Peyer's patch (tissue), 4 donors: ENCODE results near the gene TLL2. TPM values are rescaled to one million over a fixed set of nuclear protein-coding genes. Genes with fewer than 3 reads are reported as not detected.
A peak's percentile ranks its signal among the peaks of the same experiment; 100 is the strongest.

Experiments used
- DNase-seq, 3 donors: peaks; one replicate each; pipeline ENCODE4 v3.0.0-alpha.2; 2017 to 2019
- H3K27ac ChIP-seq, 4 donors: fragments of 200-600 bp; sonication (generic); one replicate each; pipeline ENCODE4 v1.5.1; 2016 to 2019
- H3K27me3 ChIP-seq, 2 donors: fragments of 200-600 bp; sonication (generic); one replicate each; pipeline ENCODE4 v1.5.1; 2019
- H3K36me3 ChIP-seq, 3 donors: fragments of 200-600 bp; sonication (generic); one replicate each; pipeline ENCODE4 v1.5.1; 2016 to 2019
- H3K4me1 ChIP-seq, 4 donors: fragments of 200-600 bp; sonication (generic); one replicate each; pipeline ENCODE4 v1.5.1; 2016 to 2019
- H3K4me3 ChIP-seq, 4 donors: fragments of 200-600 bp; sonication (generic); 1 replicate in 3 of 4; 2 replicates in 1 of 4; pipeline ENCODE4 v1.5.1; 2016 to 2019; ENCODE audit warnings: mild to moderate bottlenecking in 1 of 4
- H3K9me3 ChIP-seq, 4 donors: fragments of 200-600 bp; sonication (generic); one replicate each; pipeline ENCODE4 v1.5.1; 2016 to 2019; ENCODE audit warnings: mild to moderate bottlenecking in 1 of 4
- POLR2A ChIP-seq, 2 donors: fragments of 450-650 bp; IDR thresholded peaks; one replicate each; pipeline ENCODE4 v1.5.1; 2017; ENCODE audit warnings: antibody characterized with exemption in 2 of 2, mild to moderate bottlenecking in 2 of 2, moderate library complexity in 2 of 2
- total RNA-seq, 4 donors: library from RNA; depleted of rRNA; stranded (reverse); fragments of >200 nt; gene quantifications; one replicate each; pipeline ENCODE4 v1.1.0, GENCODE V29; 2016
- TF ChIP-seq, protein P1 (sequence below), 6 experiments: fragments of 450-650 bp in 4 of 6; fragments of 200-600 bp in 2 of 6; sonication (generic) in 1 of 6; IDR thresholded peaks; one replicate each; pipeline ENCODE4 v1.5.1; 2017 to 2019; ENCODE audit warnings: antibody characterized with exemption in 6 of 6, mild to moderate bottlenecking in 3 of 6, moderate library complexity in 1 of 6

The TLL2 gene
- total RNA-seq, 4 donors from 2014 or later: 0.27 to 0.83 (median 0.38) TPM; not detected in 1

DNA sequence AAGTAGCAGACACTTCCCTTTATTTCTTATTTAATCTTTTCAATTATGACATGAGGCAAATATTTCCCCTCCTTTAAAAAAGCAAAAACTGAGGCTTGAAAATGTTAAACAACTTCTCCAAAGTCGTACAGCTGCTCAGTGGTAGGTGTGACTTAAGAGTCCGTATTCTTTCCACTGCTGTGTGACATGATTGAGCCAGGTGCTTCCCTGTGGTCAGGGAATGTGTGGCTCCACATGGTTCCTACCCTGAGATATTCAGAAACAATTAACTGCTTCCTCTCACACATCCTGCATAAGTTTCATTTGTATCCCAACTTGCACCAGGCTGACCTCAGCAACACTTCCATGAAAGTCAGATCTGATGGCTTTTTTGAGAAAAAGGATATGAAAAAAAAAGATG lies 168.5 kb downstream of the TLL2 start:
- no peak overlapping the region for H3K27ac ChIP-seq
- H3K9me3 ChIP-seq: peaks cover 0 to 5% (median 0%) of the 10 kb centered on the region in 4 donors
- no peak for TF ChIP-seq POLR2A (IDR thresholded peaks at IDR 0.05)
- TF ChIP-seq, protein P1, sequence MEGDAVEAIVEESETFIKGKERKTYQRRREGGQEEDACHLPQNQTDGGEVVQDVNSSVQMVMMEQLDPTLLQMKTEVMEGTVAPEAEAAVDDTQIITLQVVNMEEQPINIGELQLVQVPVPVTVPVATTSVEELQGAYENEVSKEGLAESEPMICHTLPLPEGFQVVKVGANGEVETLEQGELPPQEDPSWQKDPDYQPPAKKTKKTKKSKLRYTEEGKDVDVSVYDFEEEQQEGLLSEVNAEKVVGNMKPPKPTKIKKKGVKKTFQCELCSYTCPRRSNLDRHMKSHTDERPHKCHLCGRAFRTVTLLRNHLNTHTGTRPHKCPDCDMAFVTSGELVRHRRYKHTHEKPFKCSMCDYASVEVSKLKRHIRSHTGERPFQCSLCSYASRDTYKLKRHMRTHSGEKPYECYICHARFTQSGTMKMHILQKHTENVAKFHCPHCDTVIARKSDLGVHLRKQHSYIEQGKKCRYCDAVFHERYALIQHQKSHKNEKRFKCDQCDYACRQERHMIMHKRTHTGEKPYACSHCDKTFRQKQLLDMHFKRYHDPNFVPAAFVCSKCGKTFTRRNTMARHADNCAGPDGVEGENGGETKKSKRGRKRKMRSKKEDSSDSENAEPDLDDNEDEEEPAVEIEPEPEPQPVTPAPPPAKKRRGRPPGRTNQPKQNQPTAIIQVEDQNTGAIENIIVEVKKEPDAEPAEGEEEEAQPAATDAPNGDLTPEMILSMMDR (IDR thresholded peaks at IDR 0.05): no peak
- DNase-seq: no peak
- H3K27me3 ChIP-seq: no peaks in the 10 kb centered on the region
- H3K4me1 ChIP-seq: no peaks in the 10 kb centered on the region
- no peaks in the 10 kb centered on the region for H3K36me3 ChIP-seq
- no peak overlapping the region for H3K4me3 ChIP-seq

DNA sequence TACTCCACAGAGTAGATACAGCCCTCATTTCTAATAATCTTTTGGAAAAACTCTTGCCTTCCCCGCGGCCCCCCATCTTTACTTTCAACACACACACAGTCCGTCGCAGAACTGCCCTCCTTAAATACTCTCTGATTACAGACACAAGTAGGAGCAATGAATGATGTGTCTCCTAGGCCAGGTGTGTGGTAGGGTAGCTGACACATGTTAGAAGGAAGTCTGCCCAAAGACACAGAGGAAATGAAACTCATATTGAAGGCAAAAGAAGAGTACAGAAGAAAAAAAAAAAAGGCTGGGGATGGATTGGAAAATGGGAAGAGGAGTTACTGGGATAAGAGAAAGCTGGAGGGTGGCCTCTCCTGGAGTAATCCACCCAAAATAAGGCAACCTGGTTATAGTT lies 169.5 kb downstream of the TLL2 start:
- no peaks in the 10 kb centered on the region for H3K4me1 ChIP-seq
- no peak overlapping the region for H3K27ac ChIP-seq
- H3K9me3 ChIP-seq: peaks cover 0 to 5% (median 0%) of the 10 kb centered on the region in 4 donors
- no peaks in the 10 kb centered on the region for H3K27me3 ChIP-seq
- no peak overlapping the region for H3K4me3 ChIP-seq
- no peak for DNase-seq
- no peaks in the 10 kb centered on the region for H3K36me3 ChIP-seq
- no peak for TF ChIP-seq POLR2A (IDR thresholded peaks at IDR 0.05)
- TF ChIP-seq, protein P1 (IDR thresholded peaks at IDR 0.05): no peak

DNA sequence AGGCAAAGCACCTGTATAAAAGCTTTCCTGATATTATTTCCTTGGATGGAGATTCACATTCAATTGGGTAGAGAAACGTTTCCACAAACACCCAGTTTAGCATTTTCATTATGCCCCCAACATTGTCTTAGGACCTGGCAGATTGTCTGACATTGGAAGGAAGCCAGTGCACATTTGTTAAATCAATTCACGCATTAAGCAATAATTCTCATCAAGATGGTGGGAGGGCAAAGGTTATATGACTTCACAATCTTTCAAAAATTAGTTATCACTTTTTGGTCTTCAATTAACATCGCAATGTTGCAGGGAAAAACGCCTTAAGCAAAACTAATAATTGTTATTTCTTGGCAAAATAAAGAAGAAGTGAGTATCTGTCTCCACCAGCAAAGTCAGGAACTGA lies 171.3 kb downstream of the TLL2 start:
- TF ChIP-seq, protein P1 (IDR thresholded peaks at IDR 0.05): no peak
- TF ChIP-seq POLR2A (IDR thresholded peaks at IDR 0.05): no peak
- H3K27me3 ChIP-seq: no peaks in the 10 kb centered on the region
- no peaks in the 10 kb centered on the region for H3K36me3 ChIP-seq
- DNase-seq: no peak
- H3K4me3 ChIP-seq: no peak overlapping the region
- no peak overlapping the region for H3K27ac ChIP-seq
- H3K9me3 ChIP-seq: peaks cover 0 to 5% (median 0%) of the 10 kb centered on the region in 4 donors
- no peaks in the 10 kb centered on the region for H3K4me1 ChIP-seq

DNA sequence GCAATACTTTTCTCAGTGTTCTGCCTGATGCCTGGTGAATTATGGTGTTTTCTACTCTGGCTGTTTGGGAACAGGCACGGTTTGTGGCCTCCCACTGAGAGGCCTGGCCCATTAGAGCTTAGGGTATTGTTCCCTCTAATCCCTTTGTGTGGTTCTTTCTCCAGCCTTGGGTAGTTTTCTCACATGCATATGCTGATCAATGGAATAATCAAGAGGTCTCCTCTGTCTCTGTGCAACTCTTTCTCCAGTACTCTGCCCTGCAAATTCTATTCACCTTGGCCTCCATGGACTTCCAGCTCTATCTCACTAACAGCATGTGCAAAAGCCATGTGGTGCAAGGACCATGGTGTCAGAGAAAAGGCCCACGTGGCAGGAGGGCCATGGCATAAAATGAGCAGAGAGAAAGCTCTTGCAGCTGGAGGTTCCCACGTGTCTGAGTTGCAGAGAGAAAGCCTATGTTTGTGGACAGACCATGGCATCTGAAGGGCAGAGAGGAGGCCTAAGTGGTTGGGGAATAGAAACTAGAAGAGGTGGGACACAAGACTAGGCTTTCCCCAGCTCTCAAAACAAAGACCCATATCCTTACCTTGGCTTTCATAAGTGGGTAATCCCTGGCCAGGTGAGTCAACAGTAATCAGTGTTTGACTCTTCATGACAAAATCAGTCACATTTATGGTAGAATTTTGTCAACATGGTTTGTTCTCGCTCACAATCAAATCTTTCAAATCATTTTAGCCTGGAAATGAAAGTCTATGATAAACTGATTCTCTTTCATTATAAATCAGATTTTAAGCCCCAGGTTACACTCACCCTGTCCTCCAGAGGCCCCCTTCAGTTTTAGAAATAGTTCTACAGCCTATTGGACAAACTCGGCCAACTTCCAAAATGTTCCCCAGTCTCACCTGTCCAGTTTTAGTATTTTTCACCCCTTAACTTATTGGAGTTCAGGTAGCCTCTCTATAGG lies 172.2 kb downstream of the TLL2 start:
- no peaks in the 10 kb centered on the region for H3K27me3 ChIP-seq
- TF ChIP-seq POLR2A (IDR thresholded peaks at IDR 0.05): no peak
- TF ChIP-seq, protein P1 (IDR thresholded peaks at IDR 0.05): no peak
- no peaks in the 10 kb centered on the region for H3K4me1 ChIP-seq
- no peaks in the 10 kb centered on the region for H3K36me3 ChIP-seq
- H3K9me3 ChIP-seq: peaks cover 0 to 5% (median 0%) of the 10 kb centered on the region in 4 donors
- H3K4me3 ChIP-seq: no peak overlapping the region
- DNase-seq: no peak
- H3K27ac ChIP-seq: no peak overlapping the region

DNA sequence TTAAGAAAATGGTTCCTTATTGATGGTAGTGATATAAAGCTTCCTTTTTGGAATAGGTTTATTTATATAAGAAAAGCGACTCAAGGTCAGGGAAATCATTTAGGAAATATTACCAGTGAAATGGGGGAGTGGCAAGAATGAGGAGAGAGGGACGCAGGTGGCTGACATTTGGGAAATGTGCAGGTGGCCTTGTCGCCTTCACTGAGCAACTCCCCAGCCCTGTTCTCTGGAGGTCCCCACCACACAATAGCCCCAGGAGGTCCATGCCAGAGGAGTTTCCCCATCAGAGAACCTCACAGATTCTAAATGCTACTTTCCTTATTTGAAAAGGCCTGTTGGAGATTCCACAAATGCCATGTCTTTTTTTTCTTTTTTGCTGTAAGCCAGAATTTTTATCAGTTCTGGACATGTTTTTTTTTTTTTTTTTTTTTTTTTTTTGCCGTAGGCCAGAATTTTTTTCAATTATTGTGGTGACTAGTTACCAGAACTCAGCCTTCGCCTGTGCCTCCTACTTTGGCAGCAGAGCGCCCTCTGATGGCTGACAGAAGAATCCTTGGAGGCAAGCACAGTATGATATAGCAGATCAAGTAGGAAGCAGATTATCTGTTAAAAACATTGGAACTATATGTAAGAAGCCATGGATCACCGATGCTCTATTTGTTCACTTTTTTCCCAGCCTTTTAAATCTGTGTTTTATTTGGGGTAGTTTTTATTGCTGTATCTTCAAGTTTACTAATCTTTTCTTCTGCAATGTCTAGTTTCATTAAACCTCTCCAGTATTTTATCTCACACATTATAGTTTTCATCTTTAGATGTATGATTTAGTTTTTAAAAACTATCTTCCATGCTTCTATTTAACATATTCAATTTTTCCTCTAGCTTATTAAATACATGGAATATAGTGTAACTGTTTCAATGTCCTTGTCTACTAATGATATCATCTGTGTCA lies 173.5 kb downstream of the TLL2 start:
- DNase-seq: peak in 2 of 3 donors; percentile 54 to 76
- H3K4me1 ChIP-seq: no peaks in the 10 kb centered on the region
- no peak overlapping the region for H3K27ac ChIP-seq
- no peaks in the 10 kb centered on the region for H3K36me3 ChIP-seq
- H3K4me3 ChIP-seq: no peak overlapping the region
- no peaks in the 10 kb centered on the region for H3K27me3 ChIP-seq
- no peaks in the 10 kb centered on the region for H3K9me3 ChIP-seq
- TF ChIP-seq POLR2A (IDR thresholded peaks at IDR 0.05): no peak
- TF ChIP-seq, protein P1 (IDR thresholded peaks at IDR 0.05): peak in 5 of 6 experiments; percentile 24 to 71 (median 60)
